Endothelial cell of umbilical vein (primary cell): ENCODE data around the gene MARK2. TPM values are rescaled to one million over a fixed set of nuclear protein-coding genes. Genes with fewer than 3 reads are reported as not detected.

ENCODE experiments used
- BruUV-seq: library from RNA; stranded (reverse); fragments of 400-500 nt; replicated peaks from 2 replicates; lab custom pipeline; 2021; lab: Mats Ljungman, UMichigan
- CTCF ChIA-PET: fragments of 300-600, 350-600 bp; sonication (Branson Sonifier 250); formaldehyde crosslinking; loops from one replicate; lab custom pipeline; 2021; ENCODE audit warnings: antibody characterized with exemption, inconsistent platforms; lab: Charles Lee
- POLR2A ChIA-PET: fragments of 300-600, 350-600 bp; sonication (Branson Sonifier 250); formaldehyde crosslinking; loops from one replicate; lab custom pipeline; 2021; ENCODE audit warnings: antibody characterized with exemption, inconsistent platforms; lab: Charles Lee
- DNase-seq: peaks from one replicate; pipeline ENCODE4 v3.0.0-alpha.2; 2011; ENCODE audit warnings: low read depth, low spot score
- FAIRE-seq: peaks from 2 replicates; lab custom pipeline; 2011; peaks lifted over from hg19 to GRCh38; lab: Jason Lieb, UNC
- H2AFZ ChIP-seq: 2 replicates; pipeline ENCODE4 v1.6.0; 2012; ENCODE audit warnings: low read depth, low read length, control low read depth, inconsistent platforms
- H3K27ac ChIP-seq: 2 replicates; pipeline ENCODE4 v1.5.1; 2011; ENCODE audit warnings: low read depth, mild to moderate bottlenecking, control low read depth, low read length, moderate library complexity; ENCODE audit not compliant: insufficient read depth
- H3K27me3 ChIP-seq, 2 experiments: 2 replicates each; pipeline versions ENCODE4 v1.6.0 to v1.6.1; 2011; ENCODE audit warnings: low read length in 2 of 2, mixed read lengths in 1 of 2; ENCODE audit not compliant: control insufficient read depth in 2 of 2, insufficient read depth in 2 of 2
- H3K36me3 ChIP-seq, 2 experiments: 2 replicates in 1 of 2; 3 replicates in 1 of 2; pipeline ENCODE4 v1.5.1; 2011; ENCODE audit warnings: low read length in 2 of 2, mild to moderate bottlenecking in 1 of 2, moderate library complexity in 1 of 2; ENCODE audit not compliant: control insufficient read depth in 2 of 2, insufficient read depth in 2 of 2; ENCODE audit errors: extremely low read depth in 1 of 2
- H3K4me1 ChIP-seq: 3 replicates; pipeline ENCODE4 v1.5.1; 2011; ENCODE audit warnings: mild to moderate bottlenecking, low read length; ENCODE audit not compliant: control insufficient read depth, insufficient read depth; ENCODE audit errors: extremely low read depth
- H3K4me2 ChIP-seq: 2 replicates; pipeline ENCODE4 v1.6.1; 2011; ENCODE audit warnings: low read length, control low read depth, mixed read lengths; ENCODE audit not compliant: insufficient read depth
- H3K4me3 ChIP-seq, 3 experiments: fragments of 200-600 bp in 1 of 3; sonication (generic), shearing (Covaris generic) in 1 of 3; replicated peaks in 1 of 3; 2 replicates each; pipeline ENCODE4 v1.5.1; 2011 to 2016; ENCODE audit warnings: control low read depth in 3 of 3, low read length in 3 of 3, mild to moderate bottlenecking in 2 of 3, inconsistent platforms in 1 of 3, low read depth in 1 of 3, moderate library complexity in 1 of 3; ENCODE audit not compliant: insufficient read depth in 1 of 3
- H3K79me2 ChIP-seq: 2 replicates; pipeline ENCODE4 v1.6.0; 2012; ENCODE audit warnings: low read length, inconsistent platforms; ENCODE audit not compliant: control insufficient read depth, insufficient read depth
- H3K9ac ChIP-seq: replicated peaks from 2 replicates; pipeline ENCODE3; 2011; ENCODE audit warnings: low read length, control low read depth; ENCODE audit not compliant: insufficient read depth; ENCODE audit errors: extremely low read depth
- H3K9me1 ChIP-seq: replicated peaks from 3 replicates; pipeline ENCODE4 v1.6.0; 2011; ENCODE audit warnings: mild to moderate bottlenecking, low read length; ENCODE audit not compliant: control insufficient read depth, insufficient read depth; ENCODE audit errors: extremely low read depth
- H3K9me3 ChIP-seq: replicated peaks from 2 replicates; pipeline ENCODE4 v1.5.1; 2012; ENCODE audit warnings: low read length, inconsistent platforms; ENCODE audit not compliant: control insufficient read depth, insufficient read depth
- H4K20me1 ChIP-seq: replicated peaks from 2 replicates; pipeline ENCODE3; 2011; ENCODE audit warnings: mild to moderate bottlenecking, low read length; ENCODE audit not compliant: control insufficient read depth, insufficient read depth; ENCODE audit errors: extremely low read depth
- CTCF ChIP-seq, 2 donors: IDR thresholded peaks; 1 replicate in 1 of 2; 2 replicates in 1 of 2; pipeline ENCODE4 v1.5.1; 2011; ENCODE audit warnings: low read length in 2 of 2, mild to moderate bottlenecking in 2 of 2, moderate library complexity in 2 of 2, control low read depth in 1 of 2, inconsistent platforms in 1 of 2, low read depth in 1 of 2; ENCODE audit not compliant: insufficient read depth in 1 of 2; ENCODE audit errors: extremely low read depth in 1 of 2
- EZH2 ChIP-seq: IDR thresholded peaks from 2 replicates; pipeline ENCODE4 v1.6.1; 2012; ENCODE audit warnings: borderline replicate concordance, low read depth, mild to moderate bottlenecking, moderate library complexity, low read length, inconsistent platforms; ENCODE audit not compliant: severe bottlenecking
- FOS ChIP-seq: IDR thresholded peaks from 2 replicates; pipeline ENCODE4 v1.6.1; 2011; ENCODE audit warnings: mild to moderate bottlenecking, low read length, moderate library complexity, borderline replicate concordance; ENCODE audit not compliant: insufficient read depth
- GATA2 ChIP-seq: IDR thresholded peaks from 2 replicates; pipeline ENCODE4 v1.7.0; 2011; ENCODE audit warnings: low read depth, mild to moderate bottlenecking, moderate library complexity, mixed read lengths, low read length; ENCODE audit not compliant: insufficient read length, insufficient read depth
- MAX ChIP-seq: IDR thresholded peaks from 2 replicates; pipeline ENCODE4 v1.6.1; 2011; ENCODE audit not compliant: insufficient read depth, insufficient read length
- POLR2A ChIP-seq: IDR thresholded peaks from 2 replicates; pipeline ENCODE4 v1.6.1; 2012; ENCODE audit warnings: low read depth, mild to moderate bottlenecking, control low read depth, low read length
- dilution Hi-C: fragments of 300-500 bp; cut with MboI; formaldehyde crosslinking; loops from one replicate; pipeline ENCODE4 v1.15.0; 2019; ENCODE audit warnings: low sequenced_read_pairs; ENCODE audit not compliant: extremely low pct_ligation_motif_present
- intact Hi-C: fragments of 100-400 bp; cut with micrococcal nuclease; formaldehyde crosslinking; loops from one replicate; pipeline ENCODE4 v1.10.0; 2022
- polyA plus RNA-seq, 4 experiments: library from polyadenylated mRNA; depleted of rRNA in 3 of 4; stranded (reverse) in 3 of 4; unstranded in 1 of 4; fragments of >200 nt; gene quantifications; 2 replicates each; pipeline versions ENCODE4 v1.2.1 to v1.2.3, GENCODE V29; 2011 to 2012; ENCODE audit warnings: missing spikeins in 1 of 4
- total RNA-seq: library from RNA; stranded (reverse); gene quantifications from 2 replicates; pipeline ENCODE4 v1.2.3, GENCODE V29; 2021

MARK2 gene
- total and polyA plus RNA-seq, 2 donors (not counting 3 experiments of a cell fraction or from before 2014, with no cell fraction given) = 16.6 to 34.7 TPM

GRCh38 chr11:63889344-63889743 lies 50.4 kb downstream of the MARK2 start:
- FAIRE-seq (no peak), DNase-seq (no peak)
- POLR2A ChIA-PET = no interaction called here
- TF ChIP-seq CTCF (IDR thresholded peaks at IDR 0.05; ENCODE audit: extremely low read depth in 1 of 2, insufficient read depth in 1 of 2, low read depth in 1 of 2, low read length in 2 of 2) = no peak
- TF ChIP-seq EZH2 = no peak
- TF ChIP-seq FOS = no peak
- TF ChIP-seq MAX = no peak
- no peak for TF ChIP-seq POLR2A
- Histone ChIP-seq H3K4me2 (no peak overlapping the region), H3K27ac (no peak overlapping the region), H3K9me3 (no peaks in the 10 kb centered on the region), H3K9me1 (no peaks in the 10 kb centered on the region), H3K27me3 (no peaks in the 10 kb centered on the region), H2AFZ (no peak overlapping the region), H3K36me3 (peaks cover 0 to 2% of the 10 kb centered on the region in 2 experiments), H3K4me1 (peaks cover 12% of the 10 kb centered on the region), H3K79me2 (peaks cover 54% of the 10 kb centered on the region), H4K20me1 (no peaks in the 10 kb centered on the region), H3K4me3 (no peak overlapping the region), H3K9ac (no peak overlapping the region)
- dilution Hi-C loops (no loop called here), intact Hi-C loops (no loop called here)
- CTCF ChIA-PET = interaction anchor here (0.8 kb wide), 1 partner anchor 11 kb away, joined by 3 read pairs; no protein-coding TSS in a partner anchor
- BruUV-seq = no TSS peak

GRCh38 chr11:63890368-63890767 lies 51.5 kb downstream of the MARK2 start:
- no peak overlapping the region for H3K4me2 ChIP-seq
- CTCF ChIA-PET = interaction anchor here (0.8 kb wide), 1 partner anchor 9 kb away, joined by 3 read pairs; no protein-coding TSS in a partner anchor
- no peak overlapping the region for H3K4me3 ChIP-seq
- H3K9ac ChIP-seq = no peak overlapping the region
- H2AFZ ChIP-seq = no peak overlapping the region
- no peaks in the 10 kb centered on the region for H4K20me1 ChIP-seq
- TF ChIP-seq POLR2A = no peak
- no peak for TF ChIP-seq FOS
- no peak for TF ChIP-seq GATA2
- peaks cover 54% of the 10 kb centered on the region for H3K79me2 ChIP-seq
- H3K36me3 ChIP-seq = peaks cover 2% of the 10 kb centered on the region in 2 experiments
- no peaks in the 10 kb centered on the region for H3K9me3 ChIP-seq
- H3K9me1 ChIP-seq = no peaks in the 10 kb centered on the region
- no peaks in the 10 kb centered on the region for H3K27me3 ChIP-seq
- POLR2A ChIA-PET = no interaction called here
- H3K27ac ChIP-seq = no peak overlapping the region
- no peak for DNase-seq
- dilution Hi-C loops (no loop called here), intact Hi-C loops (no loop called here)
- no peak for FAIRE-seq
- no TSS peak for BruUV-seq
- H3K4me1 ChIP-seq = peaks cover 12% of the 10 kb centered on the region
